NCI-H345 treated with DMSO at 0.1 percent for 48 hours (cell line): ENCODE data around the gene C11orf71.

Source experiments
- DNase-seq: peaks from one replicate; lab custom pipeline; 2025; ENCODE audit not compliant: unreplicated experiment; lab: John Stamatoyannopoulos, UW

Gene C11orf71

DNA sequence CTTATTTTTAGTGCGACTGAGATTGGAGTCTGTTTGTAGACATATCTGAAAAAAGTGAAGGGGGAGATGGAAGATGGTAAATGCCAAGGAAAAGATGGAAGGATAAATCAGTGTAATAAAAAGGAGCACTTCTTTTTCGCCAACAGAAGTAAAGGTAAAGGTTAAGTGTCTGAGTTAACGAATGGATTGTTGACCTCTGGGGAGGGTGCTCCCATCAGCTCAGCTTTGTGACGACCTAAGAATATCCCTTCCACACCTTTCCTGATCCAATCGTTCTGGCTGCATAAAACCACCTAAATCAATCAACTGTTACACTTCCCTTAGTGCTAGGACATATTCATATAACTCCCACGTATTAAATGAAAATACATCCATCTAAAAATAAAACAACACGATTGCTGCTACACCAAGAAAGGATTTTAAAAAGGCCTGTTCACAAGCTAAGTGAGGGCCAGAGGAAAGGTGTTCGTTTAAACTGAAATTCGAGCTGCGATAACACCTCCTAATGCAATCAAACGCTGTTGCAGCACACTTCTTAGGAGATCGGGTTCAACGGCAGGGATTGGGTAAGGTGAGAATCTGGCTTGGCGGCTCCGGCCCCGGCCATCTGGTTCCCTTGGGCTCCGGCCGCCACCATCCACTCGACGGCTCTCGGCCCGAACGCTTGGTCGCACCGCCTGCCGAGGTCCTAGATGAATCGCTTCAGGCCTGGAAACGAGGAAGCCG, 658 bp downstream of the C11orf71 start:
- peak; percentile 53 for DNase-seq

DNA sequence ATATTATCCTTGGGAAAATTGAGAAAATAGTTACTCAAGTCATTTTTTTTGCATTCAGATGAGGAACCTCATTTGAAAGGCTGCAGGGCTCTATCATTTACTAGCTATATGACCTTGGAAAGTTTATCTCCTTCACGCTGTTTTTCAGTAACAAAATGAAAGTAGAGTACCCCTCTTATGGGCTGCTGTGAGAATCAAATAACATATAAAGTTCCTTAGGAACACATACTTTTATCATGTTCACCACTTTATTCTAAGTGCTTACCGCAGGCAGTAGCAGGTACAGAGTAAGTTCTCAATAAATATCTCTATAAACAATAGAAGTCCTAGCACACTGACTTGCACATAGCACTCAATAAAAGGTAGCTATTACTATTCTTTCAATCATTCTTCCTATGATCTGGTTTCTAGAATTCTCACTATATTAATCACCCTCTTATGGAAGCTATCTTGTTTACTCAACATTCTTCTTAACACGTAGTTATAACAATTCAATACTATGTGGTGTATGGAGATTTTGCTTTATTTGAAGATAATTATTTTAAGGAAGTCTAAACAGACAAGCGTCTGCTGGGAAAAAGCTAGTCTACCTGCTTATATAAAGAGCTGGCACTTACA, 1.9 kb downstream of the C11orf71 start:
- no peak for DNase-seq

GRCh38 chr11:114397349-114397982, 2.8 kb downstream of the C11orf71 start:
- no peak for DNase-seq

DNA sequence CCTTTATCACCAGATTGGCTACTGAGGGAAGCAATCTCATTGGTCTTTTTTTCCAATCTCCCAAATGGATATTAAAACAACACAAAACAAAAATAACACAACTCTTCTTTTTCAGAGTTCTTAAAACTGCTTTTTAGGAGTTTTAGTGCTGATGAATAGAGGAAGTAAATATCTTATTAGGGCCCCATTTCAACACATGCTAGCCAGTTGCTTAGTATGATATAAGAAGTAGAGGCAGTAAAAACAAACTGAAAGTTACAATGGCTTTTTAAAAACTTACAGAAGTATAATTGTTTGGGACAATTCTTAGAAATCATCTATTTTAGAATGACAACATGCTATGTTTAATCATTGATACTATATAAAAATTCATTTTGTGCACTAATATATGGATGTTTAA, 3.4 kb downstream of the C11orf71 start:
- DNase-seq: no peak

DNA sequence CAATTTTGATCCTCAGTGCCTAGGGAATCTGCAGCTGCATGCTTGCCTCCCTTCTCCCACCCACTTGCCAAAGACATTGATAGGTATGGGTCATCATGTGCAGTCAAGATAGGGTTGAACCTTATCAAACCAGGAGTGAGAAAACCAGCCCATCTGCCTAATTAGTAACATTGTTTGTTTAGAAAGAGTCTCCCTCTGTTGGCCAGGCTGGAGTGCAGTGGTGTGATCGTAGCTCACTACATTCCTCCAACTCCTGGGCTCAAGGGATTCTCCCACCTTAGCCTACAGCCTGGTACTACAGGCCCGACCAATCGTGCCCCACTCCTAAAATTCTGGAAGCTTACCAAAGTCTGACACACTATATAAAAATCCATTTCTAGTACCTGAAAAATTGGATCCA, 4.6 kb downstream of the C11orf71 start:
- DNase-seq: no peak

- no peak for DNase-seq
Measured at GRCh38 chr11:114392735-114393667, 7.3 kb downstream of the C11orf71 start.

DNA sequence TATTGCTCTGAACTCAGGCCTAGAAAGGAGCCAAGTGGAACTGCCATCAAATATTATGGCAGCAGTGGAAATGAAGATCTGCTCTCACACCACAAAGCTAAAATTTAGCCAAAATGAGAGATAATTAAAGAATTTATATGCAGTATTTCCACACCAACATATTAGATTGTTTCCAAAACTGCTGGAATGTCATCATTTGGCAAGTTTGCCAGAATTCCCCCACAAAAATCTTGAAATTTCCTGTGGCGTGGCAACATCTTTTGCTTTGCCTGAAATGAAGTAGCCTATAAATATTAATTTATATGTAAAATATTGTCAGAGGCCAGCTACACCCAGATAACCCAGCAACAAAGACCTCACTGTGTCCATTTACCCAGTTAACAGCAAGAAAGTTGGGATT, 13.8 kb downstream of the C11orf71 start:
- no peak for DNase-seq

DNA sequence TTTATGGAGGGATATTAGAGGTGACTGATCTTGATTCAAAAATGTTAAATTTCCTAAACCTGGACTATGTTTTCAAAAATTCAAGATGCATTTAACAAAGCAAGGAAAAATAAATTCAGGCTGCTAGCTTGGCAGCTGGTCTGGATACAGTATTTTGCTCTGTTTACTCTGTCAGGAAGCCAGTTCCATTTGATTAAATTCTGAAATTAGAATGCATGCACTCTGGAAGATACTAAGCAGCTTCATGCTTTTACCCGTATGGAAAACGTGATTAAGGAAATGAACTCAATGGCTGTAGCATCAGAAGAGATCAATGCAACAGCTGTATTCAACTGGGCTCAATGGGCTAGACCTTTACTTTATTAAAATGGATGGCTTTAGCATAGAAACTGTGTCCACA, 14.2 kb downstream of the C11orf71 start:
- DNase-seq: no peak

DNA sequence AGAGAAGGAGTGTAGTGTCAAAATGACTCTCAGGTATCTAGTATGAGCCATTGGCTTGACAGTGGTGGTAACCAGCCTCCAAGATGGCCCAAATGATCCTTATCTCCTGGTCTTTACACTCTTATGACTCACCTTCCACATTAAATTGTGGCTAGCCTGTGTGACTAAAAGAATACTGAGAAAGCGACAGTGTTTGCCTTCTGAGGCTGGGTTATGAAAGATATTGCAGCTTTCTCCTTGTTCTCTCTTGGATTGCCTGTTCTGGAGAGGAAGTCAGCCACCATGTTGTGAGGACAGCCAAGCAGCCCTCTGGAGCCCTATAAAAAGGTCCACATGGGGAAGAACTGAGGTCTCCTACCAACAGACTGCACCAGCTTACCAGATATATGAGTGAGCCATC, 15.8 kb downstream of the C11orf71 start:
- DNase-seq: no peak

DNA sequence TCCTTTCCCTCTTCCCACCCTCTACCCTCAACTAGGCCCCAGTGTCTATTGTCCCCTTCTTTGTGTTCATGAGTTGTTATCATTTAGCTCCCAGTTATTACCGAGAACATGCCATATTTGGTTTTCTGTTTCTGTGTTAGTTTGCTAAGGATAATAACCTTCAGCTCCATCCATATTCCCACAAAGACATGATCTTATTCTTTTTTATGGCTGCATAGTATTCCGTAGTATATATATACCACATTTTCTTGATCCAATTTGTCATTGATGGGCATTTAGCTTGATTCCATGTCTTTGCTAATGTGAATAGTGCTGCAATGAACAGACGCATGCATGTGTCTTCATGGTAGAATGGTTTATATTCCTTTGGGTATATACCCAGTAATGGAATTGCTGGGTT, 17.8 kb downstream of the C11orf71 start:
- DNase-seq: no peak

GRCh38 chr11:114379394-114380069, 20.8 kb downstream of the C11orf71 start:
- DNase-seq: no peak

DNA sequence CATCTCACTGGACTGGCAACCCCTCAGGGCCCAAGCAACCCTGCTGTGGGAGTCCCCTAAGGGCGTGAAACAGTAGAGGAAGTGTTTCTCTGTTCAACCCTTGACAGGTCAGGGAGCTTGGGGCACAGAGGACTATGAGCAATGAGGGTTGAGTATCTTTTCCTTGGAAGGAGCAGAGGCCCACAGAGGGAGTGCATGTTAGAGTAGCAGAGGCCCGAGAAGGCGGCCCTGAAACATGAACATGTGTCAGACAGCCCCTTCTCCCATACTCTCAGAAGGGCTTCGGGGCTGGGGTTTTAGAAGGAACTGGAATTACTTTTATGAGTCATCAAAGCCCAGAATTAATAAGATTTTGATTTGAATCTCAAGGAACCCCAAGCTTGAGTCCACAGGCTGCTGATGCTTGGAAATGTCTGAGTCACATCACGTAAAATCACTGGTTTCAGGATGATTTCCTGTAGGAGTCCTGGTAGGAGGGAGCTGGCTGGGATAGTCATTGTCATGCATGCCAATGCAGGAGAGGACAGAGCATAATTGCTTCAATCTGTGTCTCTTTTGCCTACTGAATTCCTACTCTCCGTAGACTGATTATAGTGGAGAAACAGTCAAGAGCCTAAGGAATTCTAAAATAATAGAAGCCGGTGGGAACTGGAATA, 22.6 kb downstream of the C11orf71 start:
- no peak for DNase-seq

DNA sequence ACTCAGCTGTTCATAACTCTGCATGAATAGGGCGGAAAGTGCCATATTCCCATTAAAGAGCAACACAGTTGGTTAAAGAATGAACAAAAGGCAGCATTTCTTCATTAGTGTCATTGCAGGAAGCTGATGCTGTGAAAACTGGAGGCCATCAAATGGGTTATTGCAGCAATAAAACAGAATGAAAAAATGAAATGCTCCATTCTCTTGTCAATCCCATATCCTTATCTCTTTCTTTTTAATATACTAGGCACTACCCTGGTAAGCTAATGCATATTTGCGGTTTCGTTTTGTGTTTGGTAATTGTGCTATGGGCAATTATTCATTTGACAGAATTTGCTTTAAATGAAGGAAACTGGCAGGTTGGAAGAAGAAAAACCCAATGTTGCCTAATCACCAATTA, 25.3 kb downstream of the C11orf71 start:
- DNase-seq: no peak

- no peak for DNase-seq
Measured at GRCh38 chr11:114368918-114369680, 31.2 kb downstream of the C11orf71 start.

DNA sequence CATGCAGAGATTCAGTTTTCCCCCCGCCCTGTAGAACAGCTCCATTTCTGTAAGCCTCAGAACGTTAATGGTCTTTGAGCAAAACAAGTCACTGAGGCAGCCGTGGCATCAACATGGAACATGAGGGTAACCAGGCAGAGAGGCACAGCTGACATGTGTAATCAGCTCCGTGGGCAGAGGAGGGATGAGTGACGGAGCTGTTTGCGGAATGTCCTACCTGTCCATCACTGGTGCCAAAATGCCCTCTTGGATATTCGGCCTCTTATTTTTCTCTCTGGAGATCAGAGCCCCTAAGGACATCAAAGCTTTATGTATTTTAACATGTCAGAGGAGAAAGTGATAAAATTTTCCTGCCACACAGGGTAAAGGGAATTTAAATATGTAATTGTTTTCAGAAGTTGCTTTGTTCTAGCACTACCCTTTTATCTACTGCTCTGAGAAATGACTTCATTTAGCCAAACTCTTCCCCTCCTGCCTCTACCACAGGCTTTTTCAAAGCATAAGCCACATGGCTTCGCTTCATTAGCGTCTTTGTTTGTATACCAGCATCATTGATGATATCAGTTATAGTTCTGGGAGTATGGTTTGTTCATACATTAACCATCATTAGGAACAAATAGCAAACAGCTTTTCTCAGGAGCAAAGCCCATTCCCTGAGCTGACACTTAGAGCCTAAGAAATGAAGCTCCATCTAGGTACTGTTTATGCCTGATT, 32.9 kb downstream of the C11orf71 start:
- no peak for DNase-seq

DNA sequence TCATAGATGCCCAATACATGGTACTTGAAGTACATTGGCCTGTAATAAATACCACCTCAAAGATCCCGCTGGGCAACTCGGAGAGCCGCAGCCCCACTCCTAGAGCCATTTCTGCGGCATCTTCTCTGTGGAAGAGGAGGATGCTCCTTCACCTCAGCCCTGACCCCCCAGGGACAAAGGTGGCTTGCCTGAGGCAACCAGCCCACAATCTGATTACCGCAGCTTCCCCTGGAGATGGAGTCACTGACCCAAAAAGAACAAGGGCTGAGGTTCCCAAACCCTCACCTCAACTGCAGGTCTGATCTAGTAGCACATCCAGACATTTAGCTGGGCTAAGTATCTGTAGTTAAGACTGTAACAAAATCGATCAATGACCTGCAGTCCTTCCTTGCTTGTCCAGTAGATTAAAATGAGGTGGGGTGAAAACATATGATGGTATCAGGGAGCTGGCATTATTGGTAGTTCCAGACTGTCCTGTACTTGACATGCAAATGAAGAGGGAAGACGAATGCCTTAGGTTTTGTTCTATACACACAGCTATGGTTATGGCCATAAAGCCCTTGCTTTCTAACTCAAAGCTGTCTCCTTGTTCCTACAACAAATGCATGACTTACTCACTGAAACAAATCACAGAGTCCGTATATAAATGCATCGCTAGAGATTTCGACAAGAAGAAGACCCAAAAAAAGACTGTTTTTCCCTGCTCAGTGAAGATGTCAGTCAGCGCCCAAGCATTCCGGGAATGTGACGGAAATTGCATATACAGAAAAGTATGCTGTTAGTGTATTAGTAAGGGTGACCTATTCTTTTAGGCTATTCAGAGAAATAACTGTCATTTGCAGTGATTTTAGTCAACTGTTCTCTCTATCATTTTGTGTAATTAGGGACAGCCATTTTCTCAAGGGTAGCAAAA, 33.7 kb downstream of the C11orf71 start:
- DNase-seq: no peak

DNA sequence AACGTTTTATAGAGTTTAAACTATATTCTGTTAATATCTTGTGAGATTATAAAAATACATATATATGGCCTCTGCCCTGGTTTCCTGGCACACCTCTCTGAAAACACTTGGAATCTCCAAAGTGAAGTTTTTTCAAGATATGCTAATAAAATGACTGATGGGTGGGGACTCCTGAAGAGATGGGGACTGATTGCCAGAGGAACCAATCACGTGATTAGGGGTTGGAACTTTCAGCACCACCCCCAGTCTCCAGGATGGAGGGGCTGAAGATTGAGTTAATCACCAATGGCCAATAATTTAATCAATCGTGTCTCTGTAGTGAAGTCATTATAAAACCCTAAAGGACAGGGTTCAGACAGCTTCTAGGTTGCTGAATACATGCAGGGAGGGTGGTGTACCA, 37.4 kb downstream of the C11orf71 start:
- no peak for DNase-seq

DNA sequence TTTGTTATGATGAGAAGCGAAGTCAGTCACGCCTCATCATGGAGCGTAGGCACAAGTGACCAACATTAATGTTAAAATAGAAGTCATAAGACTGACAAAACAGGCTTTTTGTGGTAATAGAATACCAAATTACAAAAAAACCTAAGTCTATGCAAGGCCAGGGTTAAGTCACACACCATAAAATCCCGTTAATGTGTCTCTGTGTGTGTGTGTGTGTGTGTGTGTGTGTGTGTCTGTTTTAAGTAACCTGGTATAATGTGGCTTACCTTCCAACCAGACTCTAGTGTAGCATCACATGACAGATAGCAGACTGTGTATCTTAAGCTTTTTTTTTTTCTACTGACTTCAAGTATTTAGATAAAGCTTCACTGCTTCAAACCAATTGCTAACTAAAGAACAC, 38.0 kb downstream of the C11orf71 start:
- DNase-seq: no peak
